Measurements from ENCODE around the gene UBALD1. TPM values are rescaled to one million over a fixed set of nuclear protein-coding genes. Genes with fewer than 3 reads are reported as not detected.

Gene UBALD1
- total and polyA plus RNA-seq, 4 donors, result 2.2 to 42.6 (median 25.7) TPM

- peaks cover 3% of the 10 kb centered on the region for H3K36me3 ChIP-seq (ENCODE audit: control insufficient read depth, insufficient read depth, low read length)
- H3K9me3 ChIP-seq (ENCODE audit: control insufficient read depth, insufficient read depth, low read length), result no peaks in the 10 kb centered on the region
- 88% methylated on average over 6 of the region's 8 CpGs for whole genome bisulfite sequencing (ENCODE audit: insufficient coverage)
- H3K4me1 ChIP-seq (ENCODE audit: control insufficient read depth, insufficient read depth, low read length), result peaks cover 26% of the 10 kb centered on the region
- no peak for DNase-seq (ENCODE audit: low read depth in 4 of 6, low spot score in 6 of 6)
- H3K27me3 ChIP-seq (ENCODE audit: control insufficient read depth, insufficient read depth, low read length), result no peaks in the 10 kb centered on the region
- H3K4me3 ChIP-seq (ENCODE audit: low read depth, low read length), result no peak overlapping the region
- no peak overlapping the region for H3K27ac ChIP-seq (ENCODE audit: low read depth, low read length)
Observed at GRCh38 chr16:4618645-4619418, 4.1 kb upstream of the UBALD1 start.

GRCh38 chr16:4617880-4618279, 3.2 kb upstream of the UBALD1 start:
- Histone ChIP-seq H3K4me1 (ENCODE audit: control insufficient read depth, insufficient read depth, low read length) (peaks cover 34% of the 10 kb centered on the region), H3K36me3 (ENCODE audit: control insufficient read depth, insufficient read depth, low read length) (peaks cover 10% of the 10 kb centered on the region), H3K9me3 (ENCODE audit: control insufficient read depth, insufficient read depth, low read length) (no peaks in the 10 kb centered on the region), H3K4me3 (ENCODE audit: low read depth, low read length) (no peak overlapping the region), H3K27ac (ENCODE audit: low read depth, low read length) (no peak overlapping the region), H3K27me3 (ENCODE audit: control insufficient read depth, insufficient read depth, low read length) (no peaks in the 10 kb centered on the region)
- DNase-seq (ENCODE audit: low read depth in 4 of 6, low spot score in 6 of 6), result no peak
- 92% methylated on average over 8 of the region's 8 CpGs for WGBS (ENCODE audit: insufficient coverage)

- under 1% methylated on average over 57 of the region's 57 CpGs for WGBS (ENCODE audit: insufficient coverage)
- H3K9me3 ChIP-seq (ENCODE audit: control insufficient read depth, insufficient read depth, low read length), result no peaks in the 10 kb centered on the region
- no peaks in the 10 kb centered on the region for H3K27me3 ChIP-seq (ENCODE audit: control insufficient read depth, insufficient read depth, low read length)
- peaks cover 41% of the 10 kb centered on the region for H3K4me1 ChIP-seq (ENCODE audit: control insufficient read depth, insufficient read depth, low read length)
- peaks cover 22% of the 10 kb centered on the region for H3K36me3 ChIP-seq (ENCODE audit: control insufficient read depth, insufficient read depth, low read length)
- H3K27ac ChIP-seq (ENCODE audit: low read depth, low read length), result peak overlapping the region; percentile 99
- peak; percentile 99 to 100 (median 100) for DNase-seq (ENCODE audit: low read depth in 4 of 6, low spot score in 6 of 6)
- peak overlapping the region; percentile 83 for H3K4me3 ChIP-seq (ENCODE audit: low read depth, low read length)
Observed at GRCh38 chr16:4616047-4616811, 1.5 kb upstream of the UBALD1 start.

- H3K9me3 ChIP-seq (ENCODE audit: control insufficient read depth, insufficient read depth, low read length), result no peaks in the 10 kb centered on the region
Observed at GRCh38 chr16:4615384-4616046, 827 bp upstream of the UBALD1 start.

GRCh38 chr16:4613636-4614570, 785 bp downstream of the UBALD1 start:
- peak overlapping the region; percentile 56 for H3K4me3 ChIP-seq (ENCODE audit: low read depth, low read length)
- peak overlapping the region; percentile 98 for H3K27ac ChIP-seq (ENCODE audit: low read depth, low read length)
- H3K4me1 ChIP-seq (ENCODE audit: control insufficient read depth, insufficient read depth, low read length), result peaks cover 47% of the 10 kb centered on the region
- WGBS (ENCODE audit: insufficient coverage), result 2% methylated on average over 91 of the region's 92 CpGs
- peaks cover 45% of the 10 kb centered on the region for H3K36me3 ChIP-seq (ENCODE audit: control insufficient read depth, insufficient read depth, low read length)
- H3K9me3 ChIP-seq (ENCODE audit: control insufficient read depth, insufficient read depth, low read length), result no peaks in the 10 kb centered on the region
- peak in 2 of 6 donors; percentile 56 to 72 for DNase-seq (ENCODE audit: low read depth in 4 of 6, low spot score in 6 of 6)
- H3K27me3 ChIP-seq (ENCODE audit: control insufficient read depth, insufficient read depth, low read length), result no peaks in the 10 kb centered on the region

More at GRCh38 chr16:4615384-4616046, 827 bp upstream of the UBALD1 start:
- Histone ChIP-seq H3K4me3 (ENCODE audit: low read depth, low read length) (peak overlapping the region; percentile 56), H3K27ac (ENCODE audit: low read depth, low read length) (peak overlapping the region; percentile 98), H3K36me3 (ENCODE audit: control insufficient read depth, insufficient read depth, low read length) (peaks cover 29% of the 10 kb centered on the region), H3K4me1 (ENCODE audit: control insufficient read depth, insufficient read depth, low read length) (peaks cover 45% of the 10 kb centered on the region), H3K27me3 (ENCODE audit: control insufficient read depth, insufficient read depth, low read length) (no peaks in the 10 kb centered on the region)
- WGBS (ENCODE audit: insufficient coverage), result 79% methylated on average over 39 of the region's 39 CpGs
- no peak for DNase-seq (ENCODE audit: low read depth in 4 of 6, low spot score in 6 of 6)

GRCh38 chr16:4612977-4613635, 1.6 kb downstream of the UBALD1 start:
- no peaks in the 10 kb centered on the region for H3K9me3 ChIP-seq (ENCODE audit: control insufficient read depth, insufficient read depth, low read length)
- 70% methylated on average over 6 of the region's 14 CpGs for WGBS (ENCODE audit: insufficient coverage)
- H3K27ac ChIP-seq (ENCODE audit: low read depth, low read length), result no peak overlapping the region
- peaks cover 47% of the 10 kb centered on the region for H3K4me1 ChIP-seq (ENCODE audit: control insufficient read depth, insufficient read depth, low read length)
- peaks cover 53% of the 10 kb centered on the region for H3K36me3 ChIP-seq (ENCODE audit: control insufficient read depth, insufficient read depth, low read length)
- no peak for DNase-seq (ENCODE audit: low read depth in 4 of 6, low spot score in 6 of 6)
- no peaks in the 10 kb centered on the region for H3K27me3 ChIP-seq (ENCODE audit: control insufficient read depth, insufficient read depth, low read length)
- peak overlapping the region; percentile 56 for H3K4me3 ChIP-seq (ENCODE audit: low read depth, low read length)

GRCh38 chr16:4612474-4612931, 2.2 kb downstream of the UBALD1 start:
- DNase-seq (ENCODE audit: low read depth in 4 of 6, low spot score in 6 of 6), result no peak
- WGBS (ENCODE audit: insufficient coverage), result 90% methylated on average over 6 of the region's 7 CpGs
- no peaks in the 10 kb centered on the region for H3K9me3 ChIP-seq (ENCODE audit: control insufficient read depth, insufficient read depth, low read length)
- H3K36me3 ChIP-seq (ENCODE audit: control insufficient read depth, insufficient read depth, low read length), result peaks cover 59% of the 10 kb centered on the region
- no peaks in the 10 kb centered on the region for H3K27me3 ChIP-seq (ENCODE audit: control insufficient read depth, insufficient read depth, low read length)
- H3K27ac ChIP-seq (ENCODE audit: low read depth, low read length), result no peak overlapping the region
- no peak overlapping the region for H3K4me3 ChIP-seq (ENCODE audit: low read depth, low read length)
- H3K4me1 ChIP-seq (ENCODE audit: control insufficient read depth, insufficient read depth, low read length), result peaks cover 47% of the 10 kb centered on the region

GRCh38 chr16:4611337-4612021, 3.2 kb downstream of the UBALD1 start:
- peaks cover 38% of the 10 kb centered on the region for H3K4me1 ChIP-seq (ENCODE audit: control insufficient read depth, insufficient read depth, low read length)
- no peak overlapping the region for H3K27ac ChIP-seq (ENCODE audit: low read depth, low read length)
- H3K4me3 ChIP-seq (ENCODE audit: low read depth, low read length), result no peak overlapping the region
- WGBS (ENCODE audit: insufficient coverage), result 86% methylated on average over 11 of the region's 22 CpGs
- no peaks in the 10 kb centered on the region for H3K9me3 ChIP-seq (ENCODE audit: control insufficient read depth, insufficient read depth, low read length)
- DNase-seq (ENCODE audit: low read depth in 4 of 6, low spot score in 6 of 6), result no peak
- H3K36me3 ChIP-seq (ENCODE audit: control insufficient read depth, insufficient read depth, low read length), result peaks cover 65% of the 10 kb centered on the region
- no peaks in the 10 kb centered on the region for H3K27me3 ChIP-seq (ENCODE audit: control insufficient read depth, insufficient read depth, low read length)

All from spinal cord (tissue), 10 donors.